HG02885 (cell line): ENCODE results near the gene TOR2A.
A peak's percentile ranks its signal among the peaks of the same experiment; 100 is the strongest.

Experiments
- ATAC-seq: cut with Tn5 transposase; IDR thresholded peaks from one replicate; pipeline ENCODE4 v1.9.1; 2021; ENCODE audit warnings: mild to moderate bottlenecking; ENCODE audit not compliant: unreplicated experiment, poor library complexity

Gene TOR2A

DNA sequence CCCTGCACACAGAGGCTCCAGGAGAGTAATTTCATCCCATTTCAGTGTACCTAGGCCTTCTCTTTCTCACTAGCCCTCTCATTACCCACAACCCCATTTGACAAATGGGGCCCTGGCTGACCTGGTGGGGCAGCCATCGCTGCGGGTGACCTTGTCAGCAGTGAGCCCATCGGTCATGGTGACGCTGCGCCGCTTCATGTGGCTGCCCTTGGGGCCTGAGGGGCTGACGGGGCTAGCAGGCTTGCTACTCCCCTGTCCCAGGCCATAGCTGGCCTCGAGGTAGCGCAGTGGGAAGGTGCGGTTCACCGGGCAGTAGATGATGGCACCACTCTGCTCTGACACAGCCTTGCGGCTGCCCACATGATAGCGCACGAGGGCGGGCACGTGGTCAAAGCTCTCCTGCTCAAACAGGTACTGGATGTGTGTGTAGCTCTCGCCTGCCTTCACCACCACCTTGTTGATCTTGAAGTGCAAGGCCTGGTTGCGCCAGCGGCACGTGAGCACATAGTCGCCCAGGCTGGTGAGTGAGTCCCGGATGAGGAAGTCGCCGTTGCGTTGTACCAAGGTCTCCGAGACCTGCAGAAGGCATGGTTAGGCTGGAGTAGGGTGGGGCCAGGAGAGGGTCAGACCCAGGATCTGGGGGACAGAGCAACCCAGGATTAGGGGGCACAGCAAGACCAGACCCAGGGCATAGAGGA lies 14.1 kb upstream of the TOR2A start:
- ATAC-seq: no peak

DNA sequence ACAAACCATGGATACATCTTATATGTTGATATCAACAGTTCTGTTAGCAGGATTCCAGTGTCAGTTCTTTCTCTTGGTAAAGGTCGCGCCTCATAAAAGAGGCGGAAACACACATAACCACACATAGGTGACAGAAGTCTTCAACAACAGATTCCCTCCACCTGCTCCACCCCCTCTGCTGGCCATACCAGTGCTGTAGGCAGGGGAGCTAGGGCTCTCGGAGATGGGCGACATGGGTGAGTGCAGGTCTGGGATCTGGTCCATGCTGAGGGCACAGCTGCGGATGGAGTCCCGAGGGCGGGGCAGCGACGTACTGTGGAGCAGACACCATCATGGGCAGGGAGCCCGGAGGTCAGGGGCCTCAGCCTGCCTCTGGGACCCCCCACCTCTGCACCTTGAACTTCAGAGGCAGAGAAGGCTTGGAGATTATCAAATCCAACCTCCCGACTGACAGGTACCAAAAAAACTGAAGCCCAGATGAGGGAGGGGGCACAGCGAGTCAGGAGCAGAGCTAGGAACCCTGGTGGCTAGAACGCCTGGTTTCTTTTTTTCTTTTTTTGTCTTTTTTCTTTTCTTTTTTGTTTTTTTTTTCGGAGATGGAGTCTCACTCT lies 12.0 kb upstream of the TOR2A start:
- ATAC-seq: no peak

DNA sequence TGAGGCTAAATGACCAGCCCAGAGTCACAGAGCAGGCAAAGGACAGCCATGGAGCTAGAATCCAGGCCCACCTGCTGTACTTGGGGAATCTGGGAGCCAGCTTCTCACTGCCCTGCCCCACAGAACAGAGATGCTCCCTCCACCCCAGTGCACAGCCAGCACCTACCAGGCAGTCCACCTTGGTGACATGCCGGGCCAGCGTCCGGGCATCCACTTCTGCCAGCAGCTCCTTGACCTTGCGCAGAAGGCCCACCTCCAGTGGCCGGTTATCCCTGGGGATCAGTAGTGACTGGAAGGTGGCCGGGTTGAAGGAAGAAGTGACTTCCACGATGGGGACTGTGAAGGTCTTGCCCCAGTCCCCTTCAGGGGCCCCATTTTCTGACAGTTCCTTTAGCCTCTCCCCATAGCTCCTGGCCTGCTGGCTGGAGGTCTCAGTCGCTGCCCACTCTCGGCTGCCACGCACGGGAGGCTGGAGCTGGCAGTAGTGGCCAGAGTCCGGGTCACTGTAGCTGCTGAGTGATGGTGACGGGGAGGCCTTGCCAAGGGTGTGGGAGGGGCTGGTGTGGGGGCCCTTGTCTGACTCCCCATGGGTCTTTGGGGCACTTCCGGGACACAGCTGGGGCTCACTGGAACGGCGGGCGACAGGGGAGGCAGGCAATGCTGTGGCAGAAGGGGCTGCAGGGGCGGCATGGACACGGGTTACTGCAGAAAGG lies 9.5 kb upstream of the TOR2A start:
- no peak for ATAC-seq

DNA sequence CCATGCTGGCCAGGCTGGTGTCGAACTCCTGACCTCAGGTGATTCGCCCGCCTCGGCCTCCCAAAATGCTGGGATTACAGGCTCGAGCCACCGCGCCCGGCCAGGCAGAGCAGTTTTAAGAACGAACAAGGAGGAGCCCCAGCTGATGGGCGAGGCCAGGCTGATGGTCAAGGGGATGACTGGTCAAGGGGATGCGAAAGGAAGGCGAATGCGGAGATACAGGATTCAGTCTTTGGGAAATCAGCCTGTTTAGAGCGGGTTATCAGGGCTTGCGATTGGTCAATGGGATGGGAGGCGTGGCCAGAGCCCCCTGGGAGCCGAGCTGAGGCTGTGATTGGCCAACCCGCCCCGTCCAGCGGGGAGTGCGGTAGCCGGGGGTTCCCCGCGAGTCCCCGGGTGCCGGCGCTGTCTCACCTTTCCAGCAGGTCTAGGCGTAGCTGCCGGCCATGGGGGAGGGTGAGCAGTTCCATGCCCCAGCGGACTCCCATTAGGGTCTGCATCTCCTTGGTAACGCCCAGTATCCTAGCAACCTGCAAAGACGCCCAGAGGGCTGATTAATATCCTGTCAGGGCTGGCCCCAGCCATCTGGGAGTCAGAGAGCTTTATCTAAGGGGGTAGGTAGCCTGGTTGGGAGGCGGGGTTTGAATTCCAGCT lies 7.5 kb upstream of the TOR2A start:
- no peak for ATAC-seq

DNA sequence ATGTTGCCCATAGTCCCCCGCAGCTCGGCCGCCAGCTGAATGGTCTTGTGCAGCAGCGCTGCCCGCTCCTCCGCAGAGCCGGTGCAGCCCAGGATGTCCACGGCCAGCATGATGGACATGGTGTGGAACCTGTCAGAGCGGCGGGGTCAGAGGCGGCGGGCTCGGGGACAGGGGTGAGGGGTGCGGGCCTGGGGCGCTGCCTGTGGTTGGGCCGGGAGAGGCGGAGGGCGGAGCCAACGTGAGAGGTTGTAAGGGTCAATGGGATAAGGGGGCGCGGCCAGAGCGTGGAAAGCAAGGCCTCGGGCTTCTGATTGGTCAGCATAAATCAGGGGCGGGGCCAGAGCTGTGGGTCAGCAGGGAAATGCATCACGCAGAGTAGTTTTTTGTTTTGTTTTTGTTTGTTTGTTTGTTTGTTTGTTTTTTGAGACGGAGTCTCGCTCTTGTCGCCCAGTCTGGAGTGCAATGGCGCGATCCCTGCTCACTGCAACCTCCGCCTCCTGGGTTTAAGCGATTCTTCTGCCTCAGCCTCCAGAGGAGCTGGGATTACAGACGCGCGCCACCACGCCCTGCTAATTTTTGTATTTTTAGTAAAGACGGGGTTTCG lies 6.8 kb upstream of the TOR2A start:
- no peak for ATAC-seq

DNA sequence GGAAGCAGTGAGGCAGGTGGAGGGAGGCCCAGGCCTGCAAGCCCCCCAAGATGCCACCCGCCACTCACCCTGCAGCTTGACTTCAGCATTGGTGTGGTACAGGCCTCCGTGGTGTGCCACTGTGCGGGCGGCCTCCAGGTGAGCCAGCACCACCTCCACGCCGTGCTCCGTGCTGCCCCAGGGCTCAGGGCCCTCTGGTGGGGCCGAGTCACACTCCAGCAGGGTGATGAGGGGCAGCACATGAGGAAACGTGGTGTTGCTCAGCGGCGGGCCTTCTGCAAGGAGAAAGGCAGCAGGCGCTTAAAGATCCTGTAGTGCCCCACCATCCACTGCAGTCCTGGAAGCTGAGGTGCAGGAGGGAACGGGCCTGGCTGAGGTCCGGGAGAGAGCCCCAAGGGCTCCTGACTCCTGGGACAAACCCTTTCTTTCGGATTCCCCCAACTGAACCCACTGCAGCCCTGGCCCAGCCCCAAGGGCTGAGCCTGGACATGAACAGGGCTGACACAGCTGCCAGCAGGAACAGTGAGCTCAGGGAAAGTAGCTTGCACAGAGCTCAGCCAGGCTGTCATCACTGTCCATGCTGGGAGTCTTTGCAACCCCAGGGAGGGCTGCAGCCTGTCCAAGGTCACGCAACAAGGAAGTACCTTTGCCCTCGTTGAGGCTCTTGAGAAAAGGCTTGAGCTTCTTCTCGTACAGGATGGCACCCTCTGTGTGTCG lies 4.7 kb upstream of the TOR2A start:
- ATAC-seq: no peak

DNA sequence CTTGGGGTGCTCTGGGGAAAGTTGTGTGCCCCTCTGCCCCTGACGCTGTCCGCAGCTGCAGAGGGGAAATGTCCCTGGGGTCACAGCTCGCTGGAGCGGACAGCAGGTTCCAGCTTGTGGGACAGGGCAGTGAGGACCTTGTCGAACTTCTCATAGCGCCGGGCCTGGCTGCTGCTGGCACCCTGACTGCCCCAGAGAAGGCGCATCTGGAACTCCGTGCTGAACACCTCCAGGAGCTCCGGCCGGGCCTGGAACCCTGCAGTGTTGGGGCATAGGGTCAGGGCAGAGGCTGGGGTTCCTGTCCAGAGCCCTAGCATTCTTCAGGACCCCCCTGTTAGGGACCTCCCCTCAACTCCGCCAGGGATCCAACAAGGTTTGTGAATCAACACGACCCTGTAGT lies 3.6 kb upstream of the TOR2A start:
- no peak for ATAC-seq

DNA sequence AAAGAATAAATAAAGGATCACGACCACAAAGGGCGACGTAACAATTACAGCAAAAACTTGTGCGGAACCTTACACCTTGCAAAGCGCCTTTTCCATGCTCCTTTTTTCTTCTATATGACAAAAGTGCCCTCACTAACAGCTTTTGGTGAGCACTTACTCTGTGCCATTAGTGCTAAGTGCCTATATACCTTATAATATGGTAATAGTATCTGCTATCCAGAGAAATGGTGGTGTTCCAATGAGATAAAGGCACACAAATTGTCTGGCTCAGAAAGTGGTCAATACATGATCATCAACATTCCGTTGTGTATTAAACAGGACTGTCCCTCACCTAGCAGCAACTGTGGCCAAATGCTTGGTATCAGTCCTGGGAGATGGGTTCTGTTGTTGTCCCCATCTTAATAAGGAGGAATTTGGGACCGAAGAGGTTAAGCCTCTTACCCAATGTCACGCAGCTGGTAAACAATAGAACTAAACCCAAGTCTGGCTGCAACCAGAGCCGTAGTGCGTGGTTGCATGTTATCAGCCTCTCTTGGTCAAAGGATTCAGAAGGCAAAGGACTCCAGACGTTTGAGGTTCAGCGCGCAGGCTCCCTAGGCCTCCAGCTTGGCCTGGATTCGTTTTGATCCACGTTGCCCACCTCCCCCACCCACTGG lies 564 bp upstream of the TOR2A start:
- ATAC-seq: peak; percentile 12

DNA sequence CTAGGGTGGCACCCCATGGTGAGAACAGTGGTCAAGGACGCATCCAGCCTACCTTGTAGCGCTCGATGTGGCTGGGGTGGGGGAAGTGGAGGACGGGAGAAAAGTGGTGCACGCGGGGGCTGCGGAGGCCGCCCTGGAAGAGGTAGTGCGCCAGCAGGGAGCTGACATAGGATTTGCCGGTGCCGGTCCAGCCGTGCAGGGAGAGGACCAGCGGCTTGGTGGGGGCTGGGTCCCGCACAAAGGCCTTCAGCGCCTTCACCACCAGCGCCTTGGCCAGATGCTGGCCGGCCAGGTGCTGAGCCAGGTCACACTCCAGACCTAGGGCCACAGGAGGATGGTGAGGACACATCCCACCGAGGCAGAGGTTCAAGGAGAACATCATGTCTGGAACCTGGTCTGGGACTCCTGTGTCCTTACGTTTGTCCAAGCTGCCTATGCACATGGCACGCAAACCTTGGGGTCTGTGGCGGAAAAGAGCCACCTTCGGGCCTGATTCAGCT lies 797 bp downstream of the TOR2A start:
- ATAC-seq: no peak

DNA sequence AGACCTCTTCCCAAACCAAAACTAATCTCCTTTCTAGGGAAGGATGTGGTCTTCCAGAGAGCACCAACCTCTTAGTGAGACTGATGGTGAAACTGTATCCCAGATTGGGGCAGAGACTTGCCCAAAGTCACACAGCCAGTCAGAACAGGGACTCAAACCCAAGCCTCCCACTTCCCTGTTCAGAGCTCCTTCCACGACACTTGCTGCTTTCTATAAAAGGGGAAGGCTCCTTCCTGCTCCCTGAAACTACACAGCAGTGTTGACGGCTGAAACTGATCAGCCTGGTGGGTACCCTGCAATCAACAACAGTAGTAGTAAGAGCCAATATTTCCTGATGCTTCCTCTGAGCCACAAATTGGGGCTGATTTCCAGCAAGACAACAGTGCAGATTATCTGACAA lies 1.5 kb downstream of the TOR2A start:
- no peak for ATAC-seq

DNA sequence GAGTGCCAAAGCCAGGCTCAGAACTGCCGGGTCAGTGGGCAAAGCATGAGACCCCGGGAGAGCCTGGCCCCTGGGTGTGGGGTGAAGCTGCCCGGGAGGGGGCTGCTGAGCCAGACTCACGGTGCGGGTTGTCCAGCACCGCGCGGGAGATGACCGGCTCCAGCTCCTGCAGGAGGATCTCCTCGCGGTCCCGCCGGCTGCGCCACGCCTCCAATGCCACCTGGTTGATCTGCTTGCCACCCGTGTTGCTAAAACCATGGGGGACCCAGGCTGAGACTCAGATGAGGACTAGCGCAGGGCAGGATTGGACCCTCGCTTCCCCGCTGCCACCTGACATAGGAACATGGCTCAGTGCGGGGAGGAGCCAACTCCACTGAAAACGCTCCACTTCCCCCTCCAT lies 2.6 kb downstream of the TOR2A start:
- no peak for ATAC-seq

DNA sequence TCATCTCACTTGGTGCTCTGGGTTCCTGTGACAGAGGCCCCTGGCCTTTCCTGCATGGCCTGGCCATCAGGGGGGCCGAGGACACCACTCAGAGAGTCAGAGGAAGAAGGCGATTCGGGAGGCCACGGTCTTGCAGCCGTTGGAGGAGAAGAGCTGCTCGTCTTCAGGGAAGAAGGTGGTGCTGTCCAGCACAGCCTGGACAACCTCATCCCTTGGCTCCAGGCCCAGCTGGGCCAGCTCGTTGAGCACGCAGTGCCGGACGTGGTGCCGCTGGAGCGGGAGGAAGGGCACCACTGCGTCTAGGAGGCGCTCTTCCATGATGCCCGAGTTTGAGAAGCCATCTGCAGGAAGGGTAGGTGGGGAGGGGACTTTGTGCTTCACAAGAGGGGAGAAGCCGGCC lies 3.2 kb downstream of the TOR2A start:
- no peak for ATAC-seq

DNA sequence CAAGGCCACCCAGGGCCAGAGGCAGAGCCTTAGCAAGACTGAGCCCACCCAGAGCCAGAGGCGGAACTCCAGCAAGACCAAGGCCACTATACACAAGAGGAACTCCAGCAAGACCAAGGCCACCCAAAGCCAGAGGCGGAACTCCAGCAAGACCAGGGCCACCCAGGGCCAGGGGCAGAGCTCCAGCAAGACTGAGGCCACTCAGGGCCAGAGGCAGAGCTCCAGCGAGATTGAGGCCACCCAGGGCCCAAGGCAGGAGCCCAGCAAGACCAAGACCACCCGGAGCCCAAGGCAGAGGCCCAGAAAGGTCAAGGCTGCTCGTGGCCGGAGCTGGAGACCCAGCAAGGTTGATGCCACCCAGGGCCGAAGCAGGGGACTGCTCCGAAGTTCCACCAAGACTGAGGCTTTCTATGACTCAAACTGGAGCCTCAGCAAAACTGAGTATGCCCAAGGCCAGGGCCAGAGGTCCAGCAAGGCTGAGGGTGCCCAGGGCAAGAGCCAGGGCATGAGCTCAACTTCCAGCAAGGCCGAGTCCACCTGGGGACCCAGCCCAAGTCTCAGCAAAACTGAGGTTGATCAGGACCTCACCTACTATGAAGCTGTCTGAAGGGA lies 4.2 kb downstream of the TOR2A start:
- ATAC-seq: no peak

DNA sequence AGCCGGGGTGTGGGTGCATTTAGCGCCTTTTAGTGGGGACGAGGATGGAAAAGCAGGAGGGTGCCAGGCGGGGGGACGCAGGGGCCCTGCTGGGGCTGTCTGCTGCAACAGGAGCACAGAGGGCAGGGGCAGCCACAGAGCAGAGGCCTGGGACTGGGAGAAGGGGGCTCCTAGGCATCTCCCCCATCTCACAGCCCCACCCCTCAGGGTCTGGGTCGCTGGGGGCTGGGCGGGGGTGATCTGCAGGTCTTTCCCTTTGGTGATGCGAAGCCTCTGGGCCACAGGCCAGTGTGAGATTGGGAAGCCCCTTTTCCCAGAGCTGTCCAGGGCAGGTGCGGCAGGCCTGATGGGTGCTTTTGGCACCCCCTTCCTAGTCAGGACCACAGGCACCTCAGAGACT lies 4.8 kb downstream of the TOR2A start:
- no peak for ATAC-seq

DNA sequence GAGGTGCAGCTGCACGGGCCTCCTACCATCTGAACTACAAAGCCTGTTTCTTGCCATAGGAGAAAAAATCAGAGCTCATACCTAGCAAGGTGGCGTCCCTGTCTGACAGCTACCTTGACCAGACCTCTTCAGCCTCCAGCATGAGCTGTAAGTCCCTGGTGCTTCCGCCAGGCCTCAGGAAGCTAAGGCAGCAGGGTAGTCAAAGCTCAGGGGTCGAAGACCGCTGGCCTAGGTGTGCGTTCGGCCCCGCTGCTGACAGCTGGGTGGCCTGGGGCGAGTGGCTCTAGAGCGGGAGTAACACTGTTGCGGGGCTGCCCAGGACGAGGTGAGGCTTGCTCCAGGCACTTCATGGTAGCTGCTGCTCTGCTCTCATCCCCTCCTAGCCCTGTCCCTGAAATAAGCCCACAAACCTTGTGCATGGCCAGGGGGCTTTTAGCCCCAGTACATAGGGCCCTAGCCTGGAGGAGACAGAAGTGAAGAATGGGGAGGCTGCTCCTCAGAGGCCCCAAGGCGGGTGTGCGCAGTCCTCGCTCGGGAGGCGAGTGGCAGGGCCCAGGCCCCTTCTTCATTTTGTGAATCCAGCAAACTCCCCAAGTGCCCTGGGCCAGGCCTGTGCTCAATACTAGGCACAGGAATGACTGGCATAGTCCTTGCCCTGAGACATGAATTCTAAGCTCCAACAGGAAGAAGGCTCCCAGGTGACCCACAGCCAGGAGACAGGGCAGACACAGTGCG lies 5.4 kb downstream of the TOR2A start:
- no peak for ATAC-seq

DNA sequence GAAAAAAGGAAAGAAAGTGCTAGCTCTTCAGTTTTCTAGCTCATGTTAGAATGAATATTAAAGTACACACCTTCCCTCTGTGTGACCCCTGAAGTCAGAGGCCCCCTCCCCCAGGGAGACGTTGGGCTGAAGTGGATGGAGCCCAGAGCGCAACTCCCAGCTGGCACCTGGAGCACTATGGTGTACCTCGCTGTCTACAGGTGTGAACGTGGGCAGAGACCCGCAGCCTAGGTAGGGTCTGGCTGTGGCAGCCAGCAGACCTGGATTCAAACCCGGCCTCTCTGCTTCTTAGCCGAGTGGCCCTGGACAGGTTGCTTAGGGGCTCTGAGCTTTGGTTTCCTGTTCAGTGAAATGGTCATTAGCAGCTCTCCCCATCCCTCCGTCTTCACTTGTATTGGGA lies 6.3 kb downstream of the TOR2A start:
- no peak for ATAC-seq

DNA sequence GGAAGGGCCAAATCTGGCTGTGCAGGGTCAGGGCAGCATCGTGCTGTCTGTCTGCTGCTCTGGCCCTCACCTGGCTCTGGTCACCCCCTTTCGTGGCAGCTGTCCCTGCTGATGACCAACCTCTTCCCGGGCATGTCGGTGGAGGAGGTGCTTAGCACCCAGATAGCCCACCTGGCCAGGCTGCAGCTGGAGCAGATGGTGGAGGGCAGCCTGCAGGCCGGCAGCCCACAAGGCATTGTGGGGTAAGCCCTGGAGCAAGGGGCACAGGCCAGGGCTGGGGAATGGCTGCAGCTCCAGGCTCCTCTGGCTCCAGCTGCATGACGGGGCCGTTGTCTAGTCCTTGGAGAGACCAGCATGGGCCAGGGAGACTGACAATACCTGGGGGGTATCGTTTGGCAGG lies 8.2 kb downstream of the TOR2A start:
- ATAC-seq: no peak

DNA sequence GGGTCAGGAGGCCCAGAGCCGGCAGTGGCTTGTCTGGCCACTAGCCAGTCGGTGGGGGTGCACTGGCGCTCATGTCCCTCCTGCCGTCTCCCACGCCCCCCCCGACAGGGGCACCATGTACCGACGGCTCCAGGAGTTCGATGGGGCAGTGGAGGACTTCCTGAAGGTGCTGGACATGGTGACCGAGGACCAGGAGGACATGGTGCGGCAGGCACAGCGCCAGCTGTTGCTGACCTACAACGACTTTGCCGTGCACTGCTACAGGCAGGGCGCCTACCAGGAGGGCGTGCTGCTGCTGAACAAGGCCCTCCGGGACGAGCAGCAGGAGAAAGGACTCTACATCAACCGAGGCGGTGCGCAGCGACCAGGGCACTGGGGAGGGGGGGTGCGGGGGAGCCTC lies 11.1 kb downstream of the TOR2A start:
- ATAC-seq: no peak

DNA sequence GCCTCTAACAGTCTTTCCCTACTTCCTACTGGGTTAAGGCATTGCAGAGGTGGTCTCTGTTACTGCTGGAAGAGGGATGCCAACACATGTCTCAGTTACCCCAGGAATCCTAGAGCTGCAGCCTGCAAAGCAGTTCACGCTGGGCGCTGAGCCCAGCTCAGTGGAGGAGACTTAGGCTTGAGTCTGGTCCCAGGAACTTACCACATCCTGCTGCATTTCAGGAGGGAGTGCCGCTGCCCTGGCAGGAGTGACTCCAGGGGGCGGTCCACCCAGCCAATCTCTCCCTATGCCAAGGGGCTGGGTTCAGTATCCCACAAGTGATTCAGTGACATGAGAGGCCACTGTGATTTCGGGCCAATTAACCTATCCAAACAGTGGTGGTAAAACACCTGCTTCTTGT lies 11.7 kb downstream of the TOR2A start:
- no peak for ATAC-seq
